Pancreas (tissue), 10 donors: ENCODE data around the gene SLC9A1. TPM values are rescaled to one million over a fixed set of nuclear protein-coding genes. Genes with fewer than 3 reads are reported as not detected.
"Not testable (repeated sequence)": the region's sequence is repeated elsewhere in the genome, so short reads cannot be mapped to it uniquely, and the experiment has no call there.

Experiments used
- ATAC-seq, 4 donors: fragments of 200-7000 bp; cut with Tn5 transposase; one replicate each; pipeline versions ENCODE4 v1.8.0 to v1.9.1; 2020; ENCODE audit warnings: mild to moderate bottlenecking in 4 of 4, moderate library complexity in 4 of 4
- DNase-seq, 6 donors: peaks; one replicate each; pipeline ENCODE4 v3.0.0-alpha.2; 2020
- FAIRE-seq: peaks from 2 replicates; lab custom pipeline; 2012; peaks lifted over from hg19 to GRCh38; lab: Jason Lieb, UNC
- H3K27ac ChIP-seq, 4 donors: fragments of 200-600 bp; sonication (generic); 1 replicate in 3 of 4; 2 replicates in 1 of 4; pipeline versions ENCODE4 v1.5.0 to v1.8.0; 2020
- H3K27me3 ChIP-seq, 4 donors: fragments of 200-600 bp; one replicate each; pipeline ENCODE4 v1.8.0; 2021
- H3K36me3 ChIP-seq, 3 donors: fragments of 200-600 bp; sonication (generic) in 1 of 3; one replicate each; pipeline versions ENCODE4 v1.5.0 to v1.8.0; 2020 to 2021
- H3K4me1 ChIP-seq, 3 donors: fragments of 200-600 bp; one replicate each; pipeline ENCODE4 v1.8.0; 2021
- H3K4me3 ChIP-seq, 4 donors: fragments of 200-600 bp; sonication (generic) in 2 of 4; one replicate each; pipeline versions ENCODE4 v1.5.0 to v1.8.0; 2020 to 2021
- H3K9me3 ChIP-seq, 4 donors: fragments of 200-600 bp; one replicate each; pipeline ENCODE4 v1.8.0; 2021
- CTCF ChIP-seq, 4 donors: fragments of 200-600 bp; sonication (generic) in 3 of 4; IDR thresholded peaks; one replicate each; pipeline versions ENCODE4 v1.5.0 to v1.8.0; 2021; ENCODE audit warnings: antibody characterized with exemption in 4 of 4
- WGBS, 2 donors: extraction: QIAGEN DNeasy Blood & Tissue Kit; methylation state at CpG; one replicate each; pipeline ENCODE4 v1.1.7; 2013; 5-methylcytosine and 5-hydroxymethylcytosine counted together
- intact Hi-C, 3 donors: fragments of 100-400 bp; cut with DNase I; formaldehyde crosslinking; loops; one replicate each; pipeline versions ENCODE4 v1.11.1 to v1.14.2; 2022
- polyA plus RNA-seq, 2 donors: library from polyadenylated mRNA; stranded (reverse); fragments of 200-250 nt; gene quantifications; one replicate each; pipeline ENCODE4 v1.2.3, GENCODE V29; 2013
- total RNA-seq, 6 donors: library from RNA; stranded (reverse); fragmentation: NEBNext Ultra II Directional in 4 of 6; extraction: Animal tissue kit (Norgen Biotek cat#: 25700) in 4 of 6; gene quantifications; one replicate each; pipeline versions ENCODE4 v1.2.1 to v1.2.4, GENCODE V29; 2021 to 2023
- donor health status: healthy with polysubstance abuse.
- donor health status: DM: no; HTN: no; CAD: no; lungs with moderate emphysema.
- donor health status: DM: no; HTN: no; CAD: no.
- donor health status: control.
- donor health status: control.
- donor health status: Bipolar disorder and iron deficiency.
- donor health status: DM: yes; HTN: yes; CAD: no.
- donor health status: DM: no; HTN: no; CAD: no.
- donor health status: DM: no; HTN: no; CAD: no.
- donor health status: DM: yes; HTN: yes; CAD: no.

Gene SLC9A1
- total and polyA plus RNA-seq, 8 donors, result 8.3 to 20.6 (median 11.1) TPM

- DNase-seq, result no peak
- H3K4me1 ChIP-seq, result no peaks in the 10 kb centered on the region
- no peaks in the 10 kb centered on the region for H3K9me3 ChIP-seq
- no peak overlapping the region for H3K27ac ChIP-seq
- no peak for ATAC-seq
- 77 to 89% methylated on average over 3 of the region's 3 CpGs for WGBS, 2 donors
- no peaks in the 10 kb centered on the region for H3K36me3 ChIP-seq
- intact Hi-C loops, result no loop called here
- no peak for TF ChIP-seq CTCF (IDR thresholded peaks at IDR 0.05)
- FAIRE-seq, result no peak
- no peaks in the 10 kb centered on the region for H3K27me3 ChIP-seq
- H3K4me3 ChIP-seq, result no peak overlapping the region
Observed at GRCh38 chr1:27129225-27129624, 25.7 kb downstream of the SLC9A1 start.

GRCh38 chr1:27127419-27127818 lies 27.5 kb downstream of the SLC9A1 start:
- WGBS, 2 donors, result 96 to 97% methylated on average over 3 of the region's 3 CpGs
- H3K4me1 ChIP-seq, result peaks cover 0 to 5% (median 0%) of the 10 kb centered on the region in 3 donors
- H3K27ac ChIP-seq, result no peak overlapping the region
- FAIRE-seq, result no peak
- intact Hi-C loops, result no loop called here
- no peak for TF ChIP-seq CTCF (IDR thresholded peaks at IDR 0.05)
- no peaks in the 10 kb centered on the region for H3K27me3 ChIP-seq
- no peaks in the 10 kb centered on the region for H3K36me3 ChIP-seq
- no peak for DNase-seq
- ATAC-seq, result no peak
- H3K4me3 ChIP-seq, result no peak overlapping the region
- no peaks in the 10 kb centered on the region for H3K9me3 ChIP-seq

DNA sequence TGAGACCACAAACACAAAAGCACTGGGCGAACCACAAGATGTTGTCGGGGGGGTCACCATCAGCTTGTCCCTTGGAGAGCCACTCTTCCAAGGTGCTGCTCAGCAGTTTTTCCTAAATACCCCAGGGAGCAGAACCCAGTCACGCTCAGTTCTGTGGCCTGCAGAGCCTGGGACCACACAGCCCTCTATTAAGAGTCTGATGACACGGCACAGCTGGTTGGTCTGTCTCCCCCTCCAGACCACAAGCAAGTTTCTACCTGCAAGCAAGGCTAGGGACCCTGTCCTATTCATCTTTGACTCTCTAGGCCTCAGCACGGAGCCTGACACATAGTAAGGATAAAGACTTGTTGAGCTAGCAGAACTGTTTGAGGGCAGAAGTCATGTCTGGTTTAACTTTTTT lies 28.5 kb downstream of the SLC9A1 start:
- Histone ChIP-seq H3K9me3 (no peaks in the 10 kb centered on the region), H3K27me3 (no peaks in the 10 kb centered on the region), H3K4me1 (peaks cover 0 to 6% (median 0%) of the 10 kb centered on the region in 3 donors), H3K36me3 (no peaks in the 10 kb centered on the region), H3K4me3 (no peak overlapping the region), H3K27ac (no peak overlapping the region)
- WGBS, 2 donors, result 96 to 97% methylated on average over 5 of the region's 5 CpGs
- no peak for DNase-seq
- TF ChIP-seq CTCF (IDR thresholded peaks at IDR 0.05), result no peak
- intact Hi-C loops, result no loop called here
- ATAC-seq, result no peak
- no peak for FAIRE-seq

- not testable (repeated sequence) for ATAC-seq, H3K9me3 ChIP-seq, H3K36me3 ChIP-seq
Observed at GRCh38 chr1:27125125-27125524, 29.8 kb downstream of the SLC9A1 start.

DNA sequence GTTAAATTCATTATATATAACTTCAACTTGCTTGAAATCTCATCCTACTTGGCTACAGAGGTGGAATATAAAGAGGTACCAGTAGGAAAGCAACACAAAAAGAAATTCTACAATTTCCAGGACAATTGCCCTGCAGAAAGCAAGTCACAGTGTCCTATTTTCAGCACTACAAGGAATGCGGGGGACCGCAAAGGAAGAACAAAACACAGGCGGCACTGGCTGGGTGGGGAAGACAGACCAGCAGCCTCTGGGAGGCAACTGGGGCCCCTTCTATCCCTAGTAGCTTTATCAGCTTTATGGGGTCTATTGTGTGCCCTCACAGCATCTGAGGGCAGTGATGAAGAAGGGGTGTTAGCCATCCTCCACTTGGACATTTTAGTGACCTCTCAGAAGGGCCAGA lies 30.5 kb downstream of the SLC9A1 start:
- 91 to 96% methylated on average over 3 of the region's 3 CpGs for WGBS, 2 donors
- no peak for ATAC-seq
- Histone ChIP-seq H3K36me3 (no peaks in the 10 kb centered on the region), H3K27me3 (no peaks in the 10 kb centered on the region), H3K4me1 (peaks cover 0 to 6% (median 0%) of the 10 kb centered on the region in 3 donors), H3K4me3 (no peak overlapping the region), H3K27ac (no peak overlapping the region), H3K9me3 (no peaks in the 10 kb centered on the region)
- no peak for DNase-seq
- FAIRE-seq, result no peak
- no peak for TF ChIP-seq CTCF (IDR thresholded peaks at IDR 0.05)
- intact Hi-C loops, result no loop called here

More at GRCh38 chr1:27125125-27125524, 29.8 kb downstream of the SLC9A1 start:
- H3K27me3 ChIP-seq, H3K4me3 ChIP-seq, intact Hi-C loops, H3K4me1 ChIP-seq, H3K27ac ChIP-seq, DNase-seq, FAIRE-seq: not testable (repeated sequence)
- WGBS, 2 donors, result 95 to 96% methylated on average over 5 of the region's 5 CpGs
